ENCODE data around the gene NOTO. TPM values are rescaled to one million over a fixed set of nuclear protein-coding genes. Genes with fewer than 3 reads are reported as not detected.

NOTO gene
- not detected in 2 replicates for total RNA-seq
- polyA plus RNA-seq = not detected in 2 replicates
- not detected in 2 replicates for polyA plus RNA-seq (2011; cell fraction: cytosol; rRNA removed)
- not detected in 2 replicates for polyA plus RNA-seq (2011; cell fraction: nucleus; rRNA removed)
- not detected in 2 replicates for polyA plus RNA-seq (2012)
- not detected in 2 replicates for polyA minus RNA-seq
- polyA minus RNA-seq (2011; cell fraction: cytosol; rRNA and poly(A)+ RNA removed) = not detected
- polyA minus RNA-seq (2011; cell fraction: nucleus; rRNA and poly(A)+ RNA removed) = not detected in 2 replicates
- not detected for Bru-seq, nascent RNA
- BruChase-seq, experiment 1, labeled RNA remaining after a 6-hour chase = not detected
- not detected for BruChase-seq, experiment 2, labeled RNA remaining after a 2-hour chase
- long read RNA-seq = 0 reads

GRCh38 chr2:73202156-73203054 lies at the start of gene NOTO:
Gene NOTO, plus strand, starts transcription at chr2:73202574. Its CDS starts 93 bp downstream, at chr2:73202667.
- H3K9me3 ChIP-seq (replicated peaks; ENCODE audit: control insufficient read depth, insufficient read depth, low read length) = no peaks in the 10 kb centered on the region
- H3K4me1 ChIP-seq (ENCODE audit: control insufficient read depth, extremely low read depth, insufficient read depth, low read length) = peaks cover 5% of the 10 kb centered on the region
- H3K4me2 ChIP-seq (ENCODE audit: insufficient read depth, low read length) = peak within 1 kb of the TSS; percentile 51
- no peak within 1 kb of the TSS for H3K9ac ChIP-seq (replicated peaks; ENCODE audit: extremely low read depth, insufficient read depth, low read length)
- H3K36me3 ChIP-seq (ENCODE audit: control insufficient read depth in 2 of 2, extremely low read depth in 1 of 2, insufficient read depth in 2 of 2, low read length in 2 of 2) = no peaks in the 10 kb centered on the region
- DNase-seq (ENCODE audit: low read depth, low spot score) (no peak), FAIRE-seq (no peak)
- no peaks in the 10 kb centered on the region for H4K20me1 ChIP-seq (replicated peaks; ENCODE audit: control insufficient read depth, extremely low read depth, insufficient read depth, low read length)
- peak within 1 kb of the TSS; percentile 48 for H2AFZ ChIP-seq (ENCODE audit: low read depth, low read length)
- TF ChIP-seq EZH2 (IDR thresholded peaks at IDR 0.05; ENCODE audit: borderline replicate concordance, low read depth, low read length, severe bottlenecking) (peak; percentile 100), POLR2AphosphoS5 (IDR thresholded peaks at IDR 0.05; ENCODE audit: insufficient read depth, low read depth, low read length) (no peak), MAX (IDR thresholded peaks at IDR 0.05; ENCODE audit: insufficient read depth, insufficient read length) (no peak), GATA2 (IDR thresholded peaks at IDR 0.05; ENCODE audit: insufficient read depth, insufficient read length, low read depth, low read length) (no peak), POLR2A (IDR thresholded peaks at IDR 0.05; ENCODE audit: low read depth, low read length) (no peak)
- H3K27me3 ChIP-seq (ENCODE audit: control insufficient read depth in 2 of 2, insufficient read depth in 2 of 2, low read length in 2 of 2) = peaks cover 40 to 63% of the 10 kb centered on the region in 2 experiments
- no peaks in the 10 kb centered on the region for H3K9me1 ChIP-seq (replicated peaks; ENCODE audit: control insufficient read depth, extremely low read depth, insufficient read depth, low read length)
- dilution Hi-C loops (cut with MboI; ENCODE audit: extremely low pct_ligation_motif_present, low sequenced_read_pairs) = no loop called here
- H3K4me3 ChIP-seq (replicated peaks in 1 of 3; ENCODE audit: insufficient read depth in 1 of 3, low read depth in 1 of 3, low read length in 3 of 3) = peak within 1 kb of the TSS in 1 of 3 experiments; percentile 4
- H3K27ac ChIP-seq (ENCODE audit: insufficient read depth, low read depth, low read length) = no peak within 1 kb of the TSS
- no TSS peak for BruUV-seq (replicated peaks)
- POLR2A ChIA-PET = no interaction called here
- H3K79me2 ChIP-seq (ENCODE audit: control insufficient read depth, insufficient read depth, low read length) = no peaks in the 10 kb centered on the region
- intact Hi-C loops (cut with micrococcal nuclease) = no loop called here
- CTCF ChIA-PET = interaction anchor here (1.0 to 1.3 kb wide), 3 partner anchors 10 to 25 kb away, joined by 4 to 5 read pairs (median 5); no protein-coding TSS in a partner anchor

All from endothelial cell of umbilical vein (primary cell).